Neural crest cell (in vitro differentiated cells): ENCODE measurements around the gene SLC27A1. TPM values are rescaled to one million over a fixed set of nuclear protein-coding genes. Genes with fewer than 3 reads are reported as not detected.
A peak's percentile ranks its signal among the peaks of the same experiment; 100 is the strongest.
"Not testable (repeated sequence)": the region's sequence is repeated elsewhere in the genome, so short reads cannot be mapped to it uniquely, and the experiment has no call there.

ENCODE experiments used
- DNase-seq: peaks from one replicate; pipeline ENCODE4 v3.0.0; 2021; ENCODE audit warnings: low read depth, mixed read lengths, low spot score
- H3K27ac Mint-ChIP-seq: one replicate; pipeline ENCODE4 v1.8.0; 2021; ENCODE audit warnings: mild to moderate bottlenecking, mixed read lengths; ENCODE audit not compliant: unreplicated experiment
- H3K27me3 Mint-ChIP-seq: 2 replicates; pipeline ENCODE4 v1.8.0; 2021; ENCODE audit warnings: low read depth, mild to moderate bottlenecking, mixed read lengths
- H3K36me3 Mint-ChIP-seq: 2 replicates; pipeline ENCODE4 v1.8.0; 2021; ENCODE audit warnings: low read depth, mild to moderate bottlenecking, mixed read lengths
- H3K4me1 Mint-ChIP-seq: 2 replicates; pipeline ENCODE4 v1.8.0; 2021; ENCODE audit warnings: mixed read lengths
- H3K4me3 Mint-ChIP-seq: one replicate; pipeline ENCODE4 v1.8.0; 2021; ENCODE audit warnings: mild to moderate bottlenecking, mixed read lengths
- H3K9me3 Mint-ChIP-seq: 2 replicates; pipeline ENCODE4 v1.8.0; 2021; ENCODE audit warnings: mixed read lengths
- CTCF ChIP-seq: fragments of 200-600 bp; sonication (generic); conservative IDR thresholded peaks from 2 replicates; pipeline ENCODE4 v1.5.0; 2021; ENCODE audit warnings: antibody characterized with exemption, mild to moderate bottlenecking
- total RNA-seq: library from RNA; stranded (reverse); gene quantifications from 2 replicates; pipeline ENCODE4 v1.2.1, GENCODE V29; 2021

SLC27A1 gene
- total RNA-seq, 1 donor from 2014 or later: 17.4 TPM

- Mint-ChIP-seq H3K4me3 (no peak overlapping the region), H3K27me3 (no peaks in the 10 kb centered on the region), H3K4me1 (peaks cover 23% of the 10 kb centered on the region), H3K36me3 (no peaks in the 10 kb centered on the region), H3K9me3 (no peaks in the 10 kb centered on the region), H3K27ac (no peak overlapping the region)
- DNase-seq: no peak
- TF ChIP-seq CTCF: no peak
These were observed 78.9 kb downstream of the SLC27A1 start for GRCh38 chr19:17549085-17549740.

GRCh38 chr19:17550076-17550667, 79.8 kb downstream of the SLC27A1 start:
- Mint-ChIP-seq H3K4me3 (no peak overlapping the region), H3K9me3 (no peaks in the 10 kb centered on the region), H3K4me1 (peaks cover 25% of the 10 kb centered on the region), H3K27ac (no peak overlapping the region), H3K27me3 (no peaks in the 10 kb centered on the region), H3K36me3 (no peaks in the 10 kb centered on the region)
- TF ChIP-seq CTCF: no peak
- no peak for DNase-seq

- not testable (repeated sequence) for H3K36me3 Mint-ChIP-seq, H3K9me3 Mint-ChIP-seq, DNase-seq, H3K27ac Mint-ChIP-seq, H3K4me3 Mint-ChIP-seq, H3K27me3 Mint-ChIP-seq
- peaks cover 23% of the 10 kb centered on the region for H3K4me1 Mint-ChIP-seq
These were observed 82.4 kb downstream of the SLC27A1 start for GRCh38 chr19:17552735-17553134.

- DNase-seq: no peak
- Mint-ChIP-seq H3K4me3 (peak overlapping the region; percentile 24), H3K4me1 (peaks cover 19% of the 10 kb centered on the region), H3K9me3 (no peaks in the 10 kb centered on the region), H3K36me3 (no peaks in the 10 kb centered on the region), H3K27me3 (no peaks in the 10 kb centered on the region), H3K27ac (no peak overlapping the region)
- no peak for TF ChIP-seq CTCF
These were observed 82.9 kb downstream of the SLC27A1 start for GRCh38 chr19:17553256-17553655.

- no peak for DNase-seq
- H3K4me1 Mint-ChIP-seq: peaks cover 19% of the 10 kb centered on the region
- H3K4me3 Mint-ChIP-seq: peak overlapping the region; percentile 83
- no peak overlapping the region for H3K27ac Mint-ChIP-seq
- H3K27me3 Mint-ChIP-seq: no peaks in the 10 kb centered on the region
- no peaks in the 10 kb centered on the region for H3K9me3 Mint-ChIP-seq
- no peak for TF ChIP-seq CTCF
- H3K36me3 Mint-ChIP-seq: peaks cover 5% of the 10 kb centered on the region
These were observed 84.7 kb downstream of the SLC27A1 start for GRCh38 chr19:17554968-17555479.

- no peak within 1 kb of the TSS for H3K27ac Mint-ChIP-seq
- H3K36me3 Mint-ChIP-seq: peaks cover 10% of the 10 kb centered on the region
- peaks cover 19% of the 10 kb centered on the region for H3K4me1 Mint-ChIP-seq
- H3K4me3 Mint-ChIP-seq: peak within 1 kb of the TSS; percentile 91
- no peaks in the 10 kb centered on the region for H3K27me3 Mint-ChIP-seq
- no peaks in the 10 kb centered on the region for H3K9me3 Mint-ChIP-seq
- no peak for TF ChIP-seq CTCF
- DNase-seq: peak; percentile 99
These were observed 85.2 kb downstream of the SLC27A1 start, which contains the start of gene COLGALT1 for GRCh38 chr19:17555480-17555928. TSS of gene COLGALT1 (plus strand) at chr19:17555649. CDS start at chr19:17555714, 65 bp downstream.
